WTC11 (cell line): Measurements from ENCODE around the gene DFFB. TPM values are rescaled to one million over a fixed set of nuclear protein-coding genes. Genes with fewer than 3 reads are reported as not detected.

Experiments used
- ATAC-seq: fragments of 200-7000 bp; cut with Tn5 transposase; 2 replicates; pipeline ENCODE4 v1.10.0; 2021; ENCODE audit warnings: mild to moderate bottlenecking, moderate library complexity
- CTCF ChIA-PET: fragments of 300-600 bp; sonication (Branson Sonifier 250); formaldehyde crosslinking; loops from one replicate; lab custom pipeline; 2021; ENCODE audit warnings: antibody characterized with exemption; lab: Charles Lee
- POLR2A ChIA-PET: fragments of 350-600 bp; sonication (Branson Sonifier 250); formaldehyde crosslinking; loops from one replicate; lab custom pipeline; 2021; ENCODE audit warnings: antibody characterized with exemption; lab: Charles Lee
- DNase-seq: peaks from one replicate; pipeline ENCODE4 v3.0.0; 2021; ENCODE audit warnings: low spot score
- H3K27ac Mint-ChIP-seq: 2 replicates; pipeline ENCODE4 v1.8.0; 2021; ENCODE audit warnings: mixed read lengths
- H3K27me3 Mint-ChIP-seq: 2 replicates; pipeline ENCODE4 v1.8.0; 2021; ENCODE audit warnings: low read depth, mild to moderate bottlenecking, moderate library complexity, mixed read lengths
- H3K36me3 Mint-ChIP-seq: 2 replicates; pipeline ENCODE4 v1.8.0; 2021; ENCODE audit warnings: mixed read lengths
- H3K4me1 Mint-ChIP-seq: 2 replicates; pipeline ENCODE4 v1.8.0; 2022; ENCODE audit warnings: mixed read lengths
- H3K4me3 Mint-ChIP-seq: 2 replicates; pipeline ENCODE4 v1.8.0; 2021; ENCODE audit warnings: mild to moderate bottlenecking, moderate library complexity, mixed read lengths
- H3K9me3 Mint-ChIP-seq: 2 replicates; pipeline ENCODE4 v1.8.0; 2021; ENCODE audit warnings: mixed read lengths
- EMX1 ChIP-seq: fragments of 250-450 bp; sonication (Bioruptor Pico); IDR thresholded peaks from 2 replicates; pipeline ENCODE4 v1.8.0; 2021; ENCODE audit warnings: mild to moderate bottlenecking
- ETV6 ChIP-seq: sonication (generic); formaldehyde crosslinking; IDR thresholded peaks from 2 replicates; pipeline ENCODE4 v1.8.1; 2022; ENCODE audit warnings: mild to moderate bottlenecking, missing genetic modification reagents
- FOXP1 ChIP-seq: sonication (generic); formaldehyde crosslinking; IDR thresholded peaks from 2 replicates; pipeline ENCODE4 v1.8.0; 2022; ENCODE audit warnings: missing genetic modification reagents, mild to moderate bottlenecking, moderate library complexity, borderline replicate concordance
- GTF2I ChIP-seq: fragments of 250-450 bp; sonication (Bioruptor Pico); conservative IDR thresholded peaks from 2 replicates; pipeline ENCODE4 v1.4.0; 2021; ENCODE audit warnings: mild to moderate bottlenecking
- JAZF1 ChIP-seq: fragments of 250-450 bp; sonication (Bioruptor Pico); IDR thresholded peaks from 2 replicates; pipeline ENCODE4 v1.9.0; 2021; ENCODE audit warnings: moderate library complexity, mild to moderate bottlenecking, inconsistent platforms
- MYBL2 ChIP-seq: sonication (generic); formaldehyde crosslinking; IDR thresholded peaks from 2 replicates; pipeline ENCODE4 v1.8.1; 2023; ENCODE audit warnings: mild to moderate bottlenecking, moderate library complexity, missing genetic modification reagents
- NR1H2 ChIP-seq: sonication (generic); formaldehyde crosslinking; IDR thresholded peaks from 2 replicates; pipeline ENCODE4 v1.9.0; 2021; ENCODE audit warnings: mild to moderate bottlenecking, moderate library complexity, missing genetic modification reagents
- RELA ChIP-seq: sonication (generic); formaldehyde crosslinking; IDR thresholded peaks from 2 replicates; pipeline ENCODE4 v1.8.1; 2022; ENCODE audit warnings: missing genetic modification reagents, mild to moderate bottlenecking, borderline replicate concordance
- RORB ChIP-seq: fragments of 250-450 bp; sonication (Bioruptor Pico); IDR thresholded peaks from 2 replicates; pipeline ENCODE4 v1.9.0; 2021; ENCODE audit warnings: mild to moderate bottlenecking
- SMAD4 ChIP-seq: sonication (generic); formaldehyde crosslinking; IDR thresholded peaks from 2 replicates; pipeline ENCODE4 v1.8.0; 2022; ENCODE audit warnings: mild to moderate bottlenecking, missing genetic modification reagents
- SOX15 ChIP-seq: fragments of 250-450 bp; sonication (Bioruptor Pico); IDR thresholded peaks from 2 replicates; pipeline ENCODE4 v1.9.0; 2021; ENCODE audit warnings: mild to moderate bottlenecking
- SP1 ChIP-seq: sonication (generic); formaldehyde crosslinking; conservative IDR thresholded peaks from 2 replicates; pipeline ENCODE4 v1.8.1; 2022; ENCODE audit warnings: missing genetic modification reagents
- TEAD4 ChIP-seq: sonication (generic); formaldehyde crosslinking; IDR thresholded peaks from 2 replicates; pipeline ENCODE4 v1.8.0; 2022; ENCODE audit warnings: mild to moderate bottlenecking, missing genetic modification reagents
- ZNF138 ChIP-seq: sonication (generic); formaldehyde crosslinking; conservative IDR thresholded peaks from 2 replicates; pipeline ENCODE4 v1.8.1; 2022; ENCODE audit warnings: mild to moderate bottlenecking, moderate library complexity, missing genetic modification reagents
- ZNF232 ChIP-seq: sonication (generic); formaldehyde crosslinking; IDR thresholded peaks from 2 replicates; pipeline ENCODE4 v1.8.0; 2022; ENCODE audit warnings: mild to moderate bottlenecking, missing genetic modification reagents
- ZNF263 ChIP-seq: sonication (generic); formaldehyde crosslinking; IDR thresholded peaks from 2 replicates; pipeline ENCODE4 v1.8.1; 2022; ENCODE audit warnings: low read depth, mild to moderate bottlenecking, moderate library complexity, missing genetic modification reagents
- ZNF396 ChIP-seq: fragments of 250-450 bp; sonication (Bioruptor Pico); IDR thresholded peaks from 2 replicates; pipeline ENCODE4 v1.8.0; 2021; ENCODE audit warnings: mild to moderate bottlenecking, moderate library complexity, borderline replicate concordance
- ZNF416 ChIP-seq: fragments of 250-450 bp; sonication (Bioruptor Pico); IDR thresholded peaks from 2 replicates; pipeline ENCODE4 v1.9.0; 2021; ENCODE audit warnings: mild to moderate bottlenecking, inconsistent platforms
- ZNF423 ChIP-seq: fragments of 250-450 bp; sonication (Bioruptor Pico); IDR thresholded peaks from 2 replicates; pipeline ENCODE4 v2.1.2; 2022; ENCODE audit warnings: mild to moderate bottlenecking, moderate library complexity
- total RNA-seq: library from RNA; stranded (reverse); gene quantifications from 3 replicates; pipeline ENCODE4 v1.2.3, GENCODE V29; 2021
- TF ChIP-seq, protein P1 (sequence below): fragments of 250-450 bp; sonication (Bioruptor Pico); IDR thresholded peaks from 2 replicates; pipeline ENCODE4 v1.9.0; 2021; ENCODE audit warnings: mild to moderate bottlenecking
- TF ChIP-seq, protein P2 (sequence below): sonication (generic); formaldehyde crosslinking; IDR thresholded peaks from 2 replicates; pipeline ENCODE4 v1.8.1; 2023; ENCODE audit warnings: mild to moderate bottlenecking, missing genetic modification reagents, moderate library complexity
- TF ChIP-seq, protein P3 (sequence below): sonication (generic); formaldehyde crosslinking; IDR thresholded peaks from 2 replicates; pipeline ENCODE4 v1.8.1; 2022; ENCODE audit warnings: missing genetic modification reagents, borderline replicate concordance
- TF ChIP-seq, protein P4 (sequence below): sonication (generic); formaldehyde crosslinking; IDR thresholded peaks from 2 replicates; pipeline ENCODE4 v1.8.1; 2022; ENCODE audit warnings: mild to moderate bottlenecking, missing genetic modification reagents, moderate library complexity, borderline replicate concordance
- TF ChIP-seq, protein P5 (sequence below): sonication (generic); formaldehyde crosslinking; IDR thresholded peaks from 2 replicates; pipeline ENCODE4 v1.8.1; 2023; ENCODE audit warnings: mild to moderate bottlenecking, missing genetic modification reagents, moderate library complexity
- TF ChIP-seq, protein P6 (sequence below): sonication (generic); formaldehyde crosslinking; IDR thresholded peaks from 2 replicates; pipeline ENCODE4 v1.8.0; 2022; ENCODE audit warnings: mild to moderate bottlenecking, missing genetic modification reagents
- TF ChIP-seq, protein P7 (sequence below): fragments of 250-450 bp; sonication (Bioruptor Pico); IDR thresholded peaks from 2 replicates; pipeline ENCODE4 v2.1.2; 2022; ENCODE audit warnings: mild to moderate bottlenecking, moderate library complexity
- TF ChIP-seq, protein P8 (sequence below): sonication (generic); formaldehyde crosslinking; IDR thresholded peaks from 2 replicates; pipeline ENCODE4 v1.8.0; 2022; ENCODE audit warnings: missing genetic modification reagents

The DFFB gene
- total RNA-seq, 1 experiment from 2014 or later = 9.2 TPM

DNA sequence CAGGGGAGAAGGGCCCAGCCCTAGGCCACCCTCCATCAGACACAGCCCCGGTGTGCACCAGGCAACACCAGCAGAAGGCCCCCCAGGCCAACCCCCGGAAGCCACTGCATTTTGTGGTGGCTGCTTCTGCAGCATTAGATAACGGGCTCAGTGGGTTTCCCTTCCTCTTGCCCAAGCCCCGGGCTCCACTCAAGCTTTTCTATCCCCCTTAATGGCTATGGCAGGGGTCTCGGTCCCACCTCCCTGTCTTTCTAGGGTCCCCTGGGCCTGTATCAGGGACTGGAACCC, 23.9 kb downstream of the DFFB start:
- H3K27ac Mint-ChIP-seq = no peak overlapping the region
- H3K27me3 Mint-ChIP-seq = no peaks in the 10 kb centered on the region
- H3K9me3 Mint-ChIP-seq = peaks cover 18% of the 10 kb centered on the region
- ATAC-seq (no peak), DNase-seq (no peak)
- no peak for TF ChIP-seq EMX1 (CRISPR knock-in tag)
- TF ChIP-seq ZNF232 (CRISPR knock-in tag) = no peak
- no peak for TF ChIP-seq ETV6 (CRISPR knock-in tag)
- TF ChIP-seq, protein P1, sequence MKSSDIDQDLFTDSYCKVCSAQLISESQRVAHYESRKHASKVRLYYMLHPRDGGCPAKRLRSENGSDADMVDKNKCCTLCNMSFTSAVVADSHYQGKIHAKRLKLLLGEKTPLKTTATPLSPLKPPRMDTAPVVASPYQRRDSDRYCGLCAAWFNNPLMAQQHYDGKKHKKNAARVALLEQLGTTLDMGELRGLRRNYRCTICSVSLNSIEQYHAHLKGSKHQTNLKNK (CRISPR knock-in tag) = no peak
- no peak for TF ChIP-seq RELA (CRISPR knock-in tag)
- TF ChIP-seq, protein P2, sequence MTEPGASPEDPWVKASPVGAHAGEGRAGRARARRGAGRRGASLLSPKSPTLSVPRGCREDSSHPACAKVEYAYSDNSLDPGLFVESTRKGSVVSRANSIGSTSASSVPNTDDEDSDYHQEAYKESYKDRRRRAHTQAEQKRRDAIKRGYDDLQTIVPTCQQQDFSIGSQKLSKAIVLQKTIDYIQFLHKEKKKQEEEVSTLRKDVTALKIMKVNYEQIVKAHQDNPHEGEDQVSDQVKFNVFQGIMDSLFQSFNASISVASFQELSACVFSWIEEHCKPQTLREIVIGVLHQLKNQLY (CRISPR knock-in tag) = no peak
- no peak for TF ChIP-seq SOX15 (CRISPR knock-in tag)
- no peak for TF ChIP-seq NR1H2 (CRISPR knock-in tag)
- TF ChIP-seq, protein P3, sequence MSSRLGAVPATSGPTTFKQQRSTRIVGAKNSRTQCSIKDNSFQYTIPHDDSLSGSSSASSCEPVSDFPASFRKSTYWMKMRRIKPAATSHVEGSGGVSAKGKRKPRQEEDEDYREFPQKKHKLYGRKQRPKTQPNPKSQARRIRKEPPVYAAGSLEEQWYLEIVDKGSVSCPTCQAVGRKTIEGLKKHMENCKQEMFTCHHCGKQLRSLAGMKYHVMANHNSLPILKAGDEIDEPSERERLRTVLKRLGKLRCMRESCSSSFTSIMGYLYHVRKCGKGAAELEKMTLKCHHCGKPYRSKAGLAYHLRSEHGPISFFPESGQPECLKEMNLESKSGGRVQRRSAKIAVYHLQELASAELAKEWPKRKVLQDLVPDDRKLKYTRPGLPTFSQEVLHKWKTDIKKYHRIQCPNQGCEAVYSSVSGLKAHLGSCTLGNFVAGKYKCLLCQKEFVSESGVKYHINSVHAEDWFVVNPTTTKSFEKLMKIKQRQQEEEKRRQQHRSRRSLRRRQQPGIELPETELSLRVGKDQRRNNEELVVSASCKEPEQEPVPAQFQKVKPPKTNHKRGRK (CRISPR knock-in tag) = no peak
- TF ChIP-seq MYBL2 (CRISPR knock-in tag) = no peak
- TF ChIP-seq FOXP1 (CRISPR knock-in tag) = no peak
- TF ChIP-seq, protein P4, sequence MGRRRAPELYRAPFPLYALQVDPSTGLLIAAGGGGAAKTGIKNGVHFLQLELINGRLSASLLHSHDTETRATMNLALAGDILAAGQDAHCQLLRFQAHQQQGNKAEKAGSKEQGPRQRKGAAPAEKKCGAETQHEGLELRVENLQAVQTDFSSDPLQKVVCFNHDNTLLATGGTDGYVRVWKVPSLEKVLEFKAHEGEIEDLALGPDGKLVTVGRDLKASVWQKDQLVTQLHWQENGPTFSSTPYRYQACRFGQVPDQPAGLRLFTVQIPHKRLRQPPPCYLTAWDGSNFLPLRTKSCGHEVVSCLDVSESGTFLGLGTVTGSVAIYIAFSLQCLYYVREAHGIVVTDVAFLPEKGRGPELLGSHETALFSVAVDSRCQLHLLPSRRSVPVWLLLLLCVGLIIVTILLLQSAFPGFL = no peak
- TF ChIP-seq, protein P5, sequence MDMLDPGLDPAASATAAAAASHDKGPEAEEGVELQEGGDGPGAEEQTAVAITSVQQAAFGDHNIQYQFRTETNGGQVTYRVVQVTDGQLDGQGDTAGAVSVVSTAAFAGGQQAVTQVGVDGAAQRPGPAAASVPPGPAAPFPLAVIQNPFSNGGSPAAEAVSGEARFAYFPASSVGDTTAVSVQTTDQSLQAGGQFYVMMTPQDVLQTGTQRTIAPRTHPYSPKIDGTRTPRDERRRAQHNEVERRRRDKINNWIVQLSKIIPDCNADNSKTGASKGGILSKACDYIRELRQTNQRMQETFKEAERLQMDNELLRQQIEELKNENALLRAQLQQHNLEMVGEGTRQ = no peak
- TF ChIP-seq, protein P6, sequence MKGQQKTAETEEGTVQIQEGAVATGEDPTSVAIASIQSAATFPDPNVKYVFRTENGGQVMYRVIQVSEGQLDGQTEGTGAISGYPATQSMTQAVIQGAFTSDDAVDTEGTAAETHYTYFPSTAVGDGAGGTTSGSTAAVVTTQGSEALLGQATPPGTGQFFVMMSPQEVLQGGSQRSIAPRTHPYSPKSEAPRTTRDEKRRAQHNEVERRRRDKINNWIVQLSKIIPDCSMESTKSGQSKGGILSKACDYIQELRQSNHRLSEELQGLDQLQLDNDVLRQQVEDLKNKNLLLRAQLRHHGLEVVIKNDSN = no peak
- no peak for TF ChIP-seq ZNF416
- TF ChIP-seq RORB (CRISPR knock-in tag) = no peak
- no peak for TF ChIP-seq ZNF263 (CRISPR knock-in tag)
- TF ChIP-seq ZNF423 (CRISPR knock-in tag) = no peak
- no peak for TF ChIP-seq SP1 (CRISPR knock-in tag)
- no peak for TF ChIP-seq JAZF1 (CRISPR knock-in tag)
- ChIA-PET CTCF (no interaction called here), POLR2A (no interaction called here)
- H3K4me1 Mint-ChIP-seq = no peaks in the 10 kb centered on the region
- no peak overlapping the region for H3K4me3 Mint-ChIP-seq
- H3K36me3 Mint-ChIP-seq = peaks cover 30% of the 10 kb centered on the region

DNA sequence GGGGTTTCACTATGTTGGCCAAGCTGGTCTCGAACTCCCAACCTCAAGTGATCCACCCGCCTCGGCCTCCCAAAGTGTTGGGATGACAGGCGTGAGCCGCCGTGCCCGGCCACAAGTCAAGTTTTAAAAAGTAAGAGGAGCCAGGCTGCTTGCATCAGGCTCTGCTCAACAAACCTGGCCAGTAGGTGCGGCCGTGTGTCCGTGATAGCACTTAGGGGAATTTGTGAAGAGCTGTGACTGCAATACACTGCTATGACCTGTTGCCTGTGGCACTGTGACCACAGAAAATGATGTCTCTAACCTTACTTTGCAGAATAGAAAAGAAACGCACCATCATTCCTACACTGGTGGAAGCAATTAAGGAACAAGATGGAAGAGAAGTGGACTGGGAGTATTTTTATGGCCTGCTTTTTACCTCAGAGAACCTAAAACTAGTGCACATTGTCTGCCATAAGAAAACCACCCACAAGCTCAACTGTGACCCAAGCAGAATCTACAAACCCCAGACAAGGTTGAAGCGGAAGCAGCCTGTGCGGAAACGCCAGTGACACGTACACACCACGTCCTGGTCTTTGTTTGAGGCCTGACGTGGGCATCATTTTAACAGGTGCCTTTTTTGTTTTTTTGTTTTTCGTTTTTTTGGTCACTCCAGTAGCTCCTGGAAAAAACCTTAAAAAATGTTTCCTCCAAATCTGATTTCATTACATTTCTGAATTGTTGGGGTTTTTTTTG, 26.1 kb downstream of the DFFB start:
- H3K36me3 Mint-ChIP-seq = peaks cover 32% of the 10 kb centered on the region
- no peak for ATAC-seq
- peaks cover 15% of the 10 kb centered on the region for H3K9me3 Mint-ChIP-seq
- no peaks in the 10 kb centered on the region for H3K27me3 Mint-ChIP-seq
- ChIA-PET CTCF (interaction anchor here (0.9 kb wide), 1 partner anchor 16 kb away, joined by 5 read pairs; no protein-coding TSS in a partner anchor), POLR2A (no interaction called here)
- H3K4me1 Mint-ChIP-seq = no peaks in the 10 kb centered on the region
- no peak for DNase-seq
- no peak overlapping the region; the same call in 1 of the 2 replicates for H3K27ac Mint-ChIP-seq
- no peak overlapping the region for H3K4me3 Mint-ChIP-seq
- no peak for TF ChIP-seq TEAD4
- TF ChIP-seq RORB (CRISPR knock-in tag) = no peak
- no peak for TF ChIP-seq ZNF396
- TF ChIP-seq GTF2I (CRISPR knock-in tag) = no peak
- no peak for TF ChIP-seq ZNF138 (CRISPR knock-in tag)
- TF ChIP-seq, protein P7, sequence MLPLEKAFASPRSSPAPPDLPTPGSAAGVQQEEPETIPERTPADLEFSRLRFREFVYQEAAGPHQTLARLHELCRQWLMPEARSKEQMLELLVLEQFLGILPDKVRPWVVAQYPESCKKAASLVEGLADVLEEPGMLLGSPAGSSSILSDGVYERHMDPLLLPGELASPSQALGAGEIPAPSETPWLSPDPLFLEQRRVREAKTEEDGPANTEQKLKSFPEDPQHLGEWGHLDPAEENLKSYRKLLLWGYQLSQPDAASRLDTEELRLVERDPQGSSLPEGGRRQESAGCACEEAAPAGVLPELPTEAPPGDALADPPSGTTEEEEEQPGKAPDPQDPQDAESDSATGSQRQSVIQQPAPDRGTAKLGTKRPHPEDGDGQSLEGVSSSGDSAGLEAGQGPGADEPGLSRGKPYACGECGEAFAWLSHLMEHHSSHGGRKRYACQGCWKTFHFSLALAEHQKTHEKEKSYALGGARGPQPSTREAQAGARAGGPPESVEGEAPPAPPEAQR (CRISPR knock-in tag) = no peak
- no peak for TF ChIP-seq SMAD4 (CRISPR knock-in tag)
- TF ChIP-seq, protein P8, sequence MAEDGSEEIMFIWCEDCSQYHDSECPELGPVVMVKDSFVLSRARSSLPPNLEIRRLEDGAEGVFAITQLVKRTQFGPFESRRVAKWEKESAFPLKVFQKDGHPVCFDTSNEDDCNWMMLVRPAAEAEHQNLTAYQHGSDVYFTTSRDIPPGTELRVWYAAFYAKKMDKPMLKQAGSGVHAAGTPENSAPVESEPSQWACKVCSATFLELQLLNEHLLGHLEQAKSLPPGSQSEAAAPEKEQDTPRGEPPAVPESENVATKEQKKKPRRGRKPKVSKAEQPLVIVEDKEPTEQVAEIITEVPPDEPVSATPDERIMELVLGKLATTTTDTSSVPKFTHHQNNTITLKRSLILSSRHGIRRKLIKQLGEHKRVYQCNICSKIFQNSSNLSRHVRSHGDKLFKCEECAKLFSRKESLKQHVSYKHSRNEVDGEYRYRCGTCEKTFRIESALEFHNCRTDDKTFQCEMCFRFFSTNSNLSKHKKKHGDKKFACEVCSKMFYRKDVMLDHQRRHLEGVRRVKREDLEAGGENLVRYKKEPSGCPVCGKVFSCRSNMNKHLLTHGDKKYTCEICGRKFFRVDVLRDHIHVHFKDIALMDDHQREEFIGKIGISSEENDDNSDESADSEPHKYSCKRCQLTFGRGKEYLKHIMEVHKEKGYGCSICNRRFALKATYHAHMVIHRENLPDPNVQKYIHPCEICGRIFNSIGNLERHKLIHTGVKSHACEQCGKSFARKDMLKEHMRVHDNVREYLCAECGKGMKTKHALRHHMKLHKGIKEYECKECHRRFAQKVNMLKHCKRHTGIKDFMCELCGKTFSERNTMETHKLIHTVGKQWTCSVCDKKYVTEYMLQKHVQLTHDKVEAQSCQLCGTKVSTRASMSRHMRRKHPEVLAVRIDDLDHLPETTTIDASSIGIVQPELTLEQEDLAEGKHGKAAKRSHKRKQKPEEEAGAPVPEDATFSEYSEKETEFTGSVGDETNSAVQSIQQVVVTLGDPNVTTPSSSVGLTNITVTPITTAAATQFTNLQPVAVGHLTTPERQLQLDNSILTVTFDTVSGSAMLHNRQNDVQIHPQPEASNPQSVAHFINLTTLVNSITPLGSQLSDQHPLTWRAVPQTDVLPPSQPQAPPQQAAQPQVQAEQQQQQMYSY = no peak
- TF ChIP-seq ETV6 (CRISPR knock-in tag) = no peak
